Measurements from ENCODE around the gene POMP.

Gene POMP

DNA sequence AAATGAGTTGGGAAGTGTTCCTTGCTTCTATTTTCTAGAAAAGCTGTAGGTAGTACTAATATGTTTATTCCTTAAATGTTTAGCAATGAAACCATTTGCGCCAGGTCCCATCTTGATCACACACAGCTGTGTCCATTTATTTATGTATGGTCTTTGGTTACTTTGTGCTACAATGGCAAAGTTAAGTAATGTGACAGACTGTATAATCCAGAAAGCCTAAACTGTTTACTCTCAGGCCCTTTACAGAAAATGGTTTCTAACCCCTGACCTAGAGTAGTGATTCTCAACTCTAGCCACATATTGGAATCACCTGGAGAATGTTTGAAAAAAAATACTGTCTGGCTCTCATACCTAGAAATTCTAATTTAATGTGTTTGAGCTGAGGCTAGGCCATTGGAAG lies 38.5 kb downstream of the POMP start:
- FAIRE-seq (no peak), DNase-seq (ENCODE audit: insufficient read length, low spot score) (no peak)
- no peak for TF ChIP-seq POLR2A (IDR thresholded peaks at IDR 0.05; ENCODE audit: low read depth, low read length)

DNA sequence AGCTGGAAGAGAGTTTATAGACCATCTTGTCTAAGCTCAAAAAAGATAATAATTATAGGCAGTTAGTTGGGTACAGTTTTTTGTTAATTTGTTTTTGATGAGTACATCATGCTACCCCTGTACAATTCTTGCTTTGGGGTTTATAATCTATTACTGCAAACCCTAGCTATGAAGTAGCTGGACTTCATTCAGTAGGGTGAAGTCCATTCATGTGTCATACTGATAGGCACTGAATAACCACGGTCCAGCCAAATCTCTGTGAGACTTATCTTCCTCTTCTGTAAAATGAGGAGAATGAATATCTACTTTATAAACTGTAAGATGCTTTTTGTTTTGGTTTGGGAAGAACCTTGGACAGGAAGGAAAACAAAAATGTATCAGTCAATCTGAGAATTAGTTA lies 40.3 kb downstream of the POMP start:
- no peak for TF ChIP-seq POLR2A (IDR thresholded peaks at IDR 0.05; ENCODE audit: low read depth, low read length)
- FAIRE-seq: no peak
- no peak for DNase-seq (ENCODE audit: insufficient read length, low spot score)

DNA sequence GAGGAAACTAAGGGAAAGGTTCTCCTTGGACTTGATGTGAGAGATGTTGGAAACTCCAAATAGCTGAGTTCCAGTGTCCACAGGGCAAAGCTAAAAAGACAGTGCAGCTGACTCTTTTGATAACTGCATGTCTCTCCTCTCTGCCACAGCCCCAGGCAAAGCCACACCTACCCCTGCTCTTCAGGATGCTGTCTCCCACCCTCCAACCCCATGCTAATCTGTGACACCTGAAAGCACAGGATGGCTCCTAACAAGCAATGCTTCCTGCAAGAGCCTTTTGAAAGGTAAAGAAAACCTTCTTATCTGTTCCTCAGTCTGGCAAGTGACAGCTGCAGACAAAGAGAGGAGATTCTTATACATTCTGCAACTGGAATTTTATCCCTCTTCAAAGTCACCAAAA lies 45.4 kb downstream of the POMP start:
- DNase-seq (ENCODE audit: insufficient read length, low spot score): no peak
- TF ChIP-seq POLR2A (IDR thresholded peaks at IDR 0.05; ENCODE audit: low read depth, low read length): no peak
- no peak for FAIRE-seq

GRCh38 chr13:28704919-28705318 lies 46.0 kb downstream of the POMP start:
- TF ChIP-seq POLR2A (IDR thresholded peaks at IDR 0.05; ENCODE audit: low read depth, low read length): no peak
- FAIRE-seq (no peak), DNase-seq (ENCODE audit: insufficient read length, low spot score) (no peak)

DNA sequence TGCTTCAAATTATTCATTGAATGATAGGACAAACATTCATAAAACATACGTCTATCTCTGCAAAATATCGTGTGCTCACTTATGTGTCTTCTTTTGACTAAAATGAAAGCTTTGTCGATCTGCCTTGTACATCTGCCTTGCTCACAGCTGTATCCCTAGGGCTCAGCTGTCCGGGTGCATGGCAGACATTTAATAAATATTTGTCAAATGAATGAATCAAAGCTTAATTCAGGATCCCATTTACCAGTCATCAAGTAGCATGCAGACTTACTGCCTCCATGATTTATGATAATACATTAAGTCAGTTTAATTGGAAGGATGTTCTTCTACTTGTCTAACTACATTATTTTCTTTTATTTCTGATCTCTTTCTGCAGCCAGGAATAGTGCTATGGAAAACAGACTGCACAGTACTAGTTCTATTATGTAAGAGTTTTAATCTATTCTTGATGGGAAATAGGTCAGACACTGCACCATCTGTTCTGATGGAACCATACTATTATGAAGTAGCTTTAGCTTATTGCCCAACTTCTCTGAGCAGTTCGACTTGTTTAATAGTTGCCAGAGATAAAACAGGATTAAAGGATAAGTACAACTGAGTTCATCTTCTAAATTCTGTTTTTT lies 46.6 kb downstream of the POMP start:
- DNase-seq (ENCODE audit: insufficient read length, low spot score): no peak
- FAIRE-seq: no peak
- TF ChIP-seq POLR2A (IDR thresholded peaks at IDR 0.05; ENCODE audit: low read depth, low read length): no peak

GRCh38 chr13:28707629-28708427 lies 48.9 kb downstream of the POMP start:
- FAIRE-seq: peak; percentile 83

DNA sequence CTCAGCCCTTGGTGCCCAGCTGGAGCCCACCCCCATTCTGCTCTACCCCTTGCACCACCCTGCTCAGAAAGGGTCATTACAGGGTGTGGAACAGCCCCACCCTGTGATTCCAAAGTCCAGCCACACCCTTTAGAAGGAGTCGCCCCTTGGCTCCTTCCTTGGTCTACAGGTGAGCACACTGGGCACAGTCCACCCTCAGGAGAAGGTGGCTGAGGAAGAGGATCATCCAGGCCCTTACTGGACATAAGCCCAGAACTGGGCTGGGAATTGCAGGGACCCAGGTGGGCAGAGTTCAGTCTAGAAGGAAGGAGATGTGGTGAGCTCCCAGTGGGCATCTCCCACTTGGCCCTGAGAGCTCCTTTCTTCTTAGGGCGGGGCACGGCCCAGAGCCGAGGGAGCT lies 51.2 kb downstream of the POMP start:
- DNase-seq (ENCODE audit: insufficient read length, low spot score): no peak
- no peak for FAIRE-seq
- TF ChIP-seq POLR2A (IDR thresholded peaks at IDR 0.05; ENCODE audit: low read depth, low read length): no peak

More at GRCh38 chr13:28707629-28708427, 48.9 kb downstream of the POMP start:
- DNase-seq (ENCODE audit: insufficient read length, low spot score): no peak
- no peak for TF ChIP-seq POLR2A (IDR thresholded peaks at IDR 0.05; ENCODE audit: low read depth, low read length)

- TF ChIP-seq POLR2A (IDR thresholded peaks at IDR 0.05; ENCODE audit: low read depth, low read length): no peak
- no peak for DNase-seq (ENCODE audit: insufficient read length, low spot score)
- FAIRE-seq: no peak
Measured at GRCh38 chr13:28714651-28715050, 55.7 kb downstream of the POMP start.

GRCh38 chr13:28716511-28716910 lies 57.6 kb downstream of the POMP start:
- DNase-seq (ENCODE audit: insufficient read length, low spot score): peak; percentile 12
- FAIRE-seq: peak; percentile 74
- no peak for TF ChIP-seq POLR2A (IDR thresholded peaks at IDR 0.05; ENCODE audit: low read depth, low read length)

- no peak for FAIRE-seq
- DNase-seq (ENCODE audit: insufficient read length, low spot score): no peak
- no peak for TF ChIP-seq POLR2A (IDR thresholded peaks at IDR 0.05; ENCODE audit: low read depth, low read length)
Measured at GRCh38 chr13:28717170-28717569, 58.2 kb downstream of the POMP start.

GRCh38 chr13:28718196-28718542 lies 59.2 kb downstream of the POMP start:
- no peak for DNase-seq (ENCODE audit: insufficient read length, low spot score)
- no peak for TF ChIP-seq POLR2A (IDR thresholded peaks at IDR 0.05; ENCODE audit: low read depth, low read length)
- no peak for FAIRE-seq

GRCh38 chr13:28718543-28719226 lies 59.8 kb downstream of the POMP start, which contains the start of gene SLC46A3:
Gene SLC46A3 (minus strand): TSS chr13:28718970. CDS start chr13:28717998, 972 bp downstream.
- no peak for FAIRE-seq
- DNase-seq (ENCODE audit: insufficient read length, low spot score): peak; percentile 89
- peak; percentile 75 for TF ChIP-seq POLR2A (IDR thresholded peaks at IDR 0.05; ENCODE audit: low read depth, low read length)

GRCh38 chr13:28719227-28720055 lies 60.5 kb downstream of the POMP start:
- DNase-seq (ENCODE audit: insufficient read length, low spot score) (no peak), FAIRE-seq (no peak)
- TF ChIP-seq POLR2A (IDR thresholded peaks at IDR 0.05; ENCODE audit: low read depth, low read length): no peak

DNA sequence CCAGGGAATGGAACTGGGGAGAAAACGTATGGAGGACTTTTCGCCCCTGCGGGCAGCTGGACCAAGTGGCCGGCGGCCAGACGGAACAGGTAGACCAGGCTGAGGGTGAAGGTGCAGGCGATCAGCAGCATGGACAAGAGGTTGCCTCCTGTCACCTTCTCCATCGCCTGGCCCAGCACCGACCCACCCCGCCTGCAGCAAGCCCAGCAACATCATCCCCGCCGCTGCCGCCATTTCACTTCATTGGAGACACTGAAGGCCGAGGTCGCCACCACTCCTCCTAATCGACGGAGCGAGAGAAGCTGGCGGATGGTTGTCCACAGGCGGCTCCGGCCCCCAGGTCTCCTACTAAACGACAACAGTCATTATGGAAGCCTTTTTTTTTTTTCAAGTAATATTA lies 64.9 kb downstream of the POMP start:
- no peak for DNase-seq (ENCODE audit: insufficient read length, low spot score)
- no peak for FAIRE-seq
- TF ChIP-seq POLR2A (IDR thresholded peaks at IDR 0.05; ENCODE audit: low read depth, low read length): no peak

Measured in H54 (cell line).